ENCODE measurements around the gene TMEM106C. TPM values are rescaled to one million over a fixed set of nuclear protein-coding genes. Genes with fewer than 3 reads are reported as not detected.

Gene TMEM106C
- total RNA-seq, 5 donors from 2014 or later (not counting 1 experiment from before 2014, with no cell fraction given) = 25.8 to 36.5 (median 31.3) TPM

DNA sequence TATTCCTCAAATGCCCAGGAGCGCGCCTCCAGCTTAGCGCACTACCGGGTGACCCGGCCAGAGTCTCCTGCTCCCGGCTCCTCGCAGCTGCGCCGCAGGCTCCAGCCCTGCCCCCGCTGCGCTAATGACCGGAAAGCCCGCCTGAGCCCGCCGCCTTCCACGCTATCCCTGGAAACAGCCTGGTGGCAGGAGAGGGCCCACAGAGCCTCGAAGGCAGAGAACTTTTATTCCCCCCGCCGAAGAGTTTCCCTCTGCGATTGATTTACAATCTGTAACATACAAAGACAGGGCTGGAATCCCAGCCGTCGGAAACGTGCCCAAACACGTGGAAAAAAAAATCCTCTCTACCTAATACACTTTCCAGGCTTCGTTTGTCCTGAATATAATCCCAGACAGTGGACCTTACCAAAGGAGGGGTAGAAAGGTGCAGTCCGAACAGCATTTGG, 39.4 kb downstream of the TMEM106C start:
- ChIA-PET CTCF (no interaction called here), POLR2A (no interaction called here)

GRCh38 chr12:48003226-48004052, 40.0 kb downstream of the TMEM106C start:
- Histone ChIP-seq H3K4me1 (ENCODE audit: control insufficient read depth in 1 of 2, extremely low read depth in 1 of 2, insufficient read depth in 2 of 2, low read length in 2 of 2) (peaks cover 0 to 48% of the 10 kb centered on the region in 2 experiments), H3K4me3 (ENCODE audit: control insufficient read depth in 1 of 2, extremely low read depth in 1 of 2, low read length in 1 of 2) (peak overlapping the region; percentile 34 to 46), H3K27me3 (replicated peaks in 1 of 2; ENCODE audit: control insufficient read depth in 2 of 2, extremely low read depth in 1 of 2, insufficient read depth in 2 of 2, low read length in 1 of 2) (peaks cover 6 to 73% of the 10 kb centered on the region in 2 experiments), H3K27ac (ENCODE audit: low read length) (no peak overlapping the region), H3K36me3 (ENCODE audit: control insufficient read depth in 2 of 2, extremely low read depth in 1 of 2, insufficient read depth in 1 of 2, low read length in 1 of 2) (no peaks in the 10 kb centered on the region), H3K9me3 (no peaks in the 10 kb centered on the region)
- Mint-ChIP-seq H3K27me3 (peaks cover 80 to 89% of the 10 kb centered on the region in 2 donors), H3K36me3 (no peaks in the 10 kb centered on the region), H3K9me3 (no peaks in the 10 kb centered on the region), H3K4me1 (peaks cover 31 to 41% (median 37%) of the 10 kb centered on the region in 3 donors), H3K4me3 (peak overlapping the region; percentile 62 to 85 (median 69)), H3K27ac (peak overlapping the region in 1 of 2 donors; percentile 39)
- ChIA-PET POLR2A (no interaction called here), CTCF (interaction anchor here in 1 of 2 donors (0.5 kb wide), 1 partner anchor 50 kb away, joined by 6 read pairs; no protein-coding TSS in a partner anchor)
- WGBS (ENCODE audit: insufficient coverage) = 9% methylated on average over 25 of the region's 38 CpGs
- peak in 3 of 4 experiments; percentile 31 to 35 (median 33) for ATAC-seq (replicated peaks in 1 of 4)
- DNase-seq = peak in 3 of 35 experiments; percentile 7 to 33 (median 14)

More for the DNA sequence above, 39.4 kb downstream of the TMEM106C start:
- Histone ChIP-seq H3K9me3 (no peaks in the 10 kb centered on the region), H3K4me1 (ENCODE audit: control insufficient read depth in 1 of 2, extremely low read depth in 1 of 2, insufficient read depth in 2 of 2, low read length in 2 of 2) (peaks cover 0 to 48% of the 10 kb centered on the region in 2 experiments), H3K36me3 (ENCODE audit: control insufficient read depth in 2 of 2, extremely low read depth in 1 of 2, insufficient read depth in 1 of 2, low read length in 1 of 2) (no peaks in the 10 kb centered on the region), H3K4me3 (ENCODE audit: control insufficient read depth in 1 of 2, extremely low read depth in 1 of 2, low read length in 1 of 2) (peak overlapping the region in 1 of 2 donors; percentile 52), H3K27me3 (replicated peaks in 1 of 2; ENCODE audit: control insufficient read depth in 2 of 2, extremely low read depth in 1 of 2, insufficient read depth in 2 of 2, low read length in 1 of 2) (peaks cover 12 to 74% of the 10 kb centered on the region in 2 experiments), H3K27ac (ENCODE audit: low read length) (no peak overlapping the region)
- H3K36me3 Mint-ChIP-seq = no peaks in the 10 kb centered on the region
- ATAC-seq (replicated peaks in 1 of 4) = no peak
- WGBS (ENCODE audit: insufficient coverage) = 6% methylated on average over 24 of the region's 26 CpGs
- no peak overlapping the region for H3K27ac Mint-ChIP-seq
- no peak for DNase-seq
- H3K27me3 Mint-ChIP-seq = peaks cover 80 to 91% of the 10 kb centered on the region in 2 donors
- peaks cover 31 to 41% (median 37%) of the 10 kb centered on the region in 3 donors for H3K4me1 Mint-ChIP-seq
- peak overlapping the region; percentile 62 to 85 (median 69) for H3K4me3 Mint-ChIP-seq
- H3K9me3 Mint-ChIP-seq = no peaks in the 10 kb centered on the region

GRCh38 chr12:48004053-48004941, 40.9 kb downstream of the TMEM106C start, which contains the start of gene COL2A1:
TSS of gene COL2A1 (minus strand) at chr12:48004476. CDS start at chr12:48004321, 155 bp downstream.
- Histone ChIP-seq H3K27ac (ENCODE audit: low read length) (no peak within 1 kb of the TSS), H3K4me1 (ENCODE audit: control insufficient read depth in 1 of 2, extremely low read depth in 1 of 2, insufficient read depth in 2 of 2, low read length in 2 of 2) (peaks cover 0 to 48% of the 10 kb centered on the region in 2 experiments), H3K4me3 (ENCODE audit: control insufficient read depth in 1 of 2, extremely low read depth in 1 of 2, low read length in 1 of 2) (peak within 1 kb of the TSS; percentile 34 to 46), H3K36me3 (ENCODE audit: control insufficient read depth in 2 of 2, extremely low read depth in 1 of 2, insufficient read depth in 1 of 2, low read length in 1 of 2) (no peaks in the 10 kb centered on the region), H3K9me3 (no peaks in the 10 kb centered on the region), H3K27me3 (replicated peaks in 1 of 2; ENCODE audit: control insufficient read depth in 2 of 2, extremely low read depth in 1 of 2, insufficient read depth in 2 of 2, low read length in 1 of 2) (peaks cover 9 to 68% of the 10 kb centered on the region in 2 experiments)
- peaks cover 31 to 41% (median 37%) of the 10 kb centered on the region in 3 donors for H3K4me1 Mint-ChIP-seq
- WGBS (ENCODE audit: insufficient coverage) = under 1% methylated on average over 72 of the region's 83 CpGs
- no peaks in the 10 kb centered on the region for H3K36me3 Mint-ChIP-seq
- H3K9me3 Mint-ChIP-seq = no peaks in the 10 kb centered on the region
- POLR2A ChIA-PET = no interaction called here
- H3K4me3 Mint-ChIP-seq = peak within 1 kb of the TSS; percentile 62 to 85 (median 69)
- CTCF ChIA-PET = interaction anchor here in 1 of 2 donors (0.5 kb wide), 1 partner anchor 49 kb away, joined by 6 read pairs; no protein-coding TSS in a partner anchor
- DNase-seq (peak in 6 of 35 experiments; percentile 6 to 36 (median 18)), ATAC-seq (replicated peaks in 1 of 4) (peak; percentile 44 to 63 (median 55))
- peaks cover 79 to 89% of the 10 kb centered on the region in 2 donors for H3K27me3 Mint-ChIP-seq
- H3K27ac Mint-ChIP-seq = no peak within 1 kb of the TSS

- H3K4me3 ChIP-seq (ENCODE audit: control insufficient read depth in 1 of 2, extremely low read depth in 1 of 2, low read length in 1 of 2) = no peak overlapping the region
- no peak overlapping the region for H3K27ac ChIP-seq (ENCODE audit: low read length)
- POLR2A ChIA-PET = no interaction called here
- H3K27me3 ChIP-seq (replicated peaks in 1 of 2; ENCODE audit: control insufficient read depth in 2 of 2, extremely low read depth in 1 of 2, insufficient read depth in 2 of 2, low read length in 1 of 2) = peaks cover 9 to 65% of the 10 kb centered on the region in 2 experiments
- CTCF ChIA-PET = no interaction called here
- no peaks in the 10 kb centered on the region for H3K9me3 Mint-ChIP-seq
- H3K4me3 Mint-ChIP-seq = peak overlapping the region; percentile 44 to 85 (median 63)
- no peaks in the 10 kb centered on the region for H3K36me3 ChIP-seq (ENCODE audit: control insufficient read depth in 2 of 2, extremely low read depth in 1 of 2, insufficient read depth in 1 of 2, low read length in 1 of 2)
- H3K27me3 Mint-ChIP-seq = peaks cover 79 to 90% of the 10 kb centered on the region in 2 donors
- H3K4me1 ChIP-seq (ENCODE audit: control insufficient read depth in 1 of 2, extremely low read depth in 1 of 2, insufficient read depth in 2 of 2, low read length in 2 of 2) = peaks cover 0 to 48% of the 10 kb centered on the region in 2 experiments
- no peaks in the 10 kb centered on the region for H3K36me3 Mint-ChIP-seq
- WGBS (ENCODE audit: insufficient coverage) = 41% methylated on average over 28 of the region's 30 CpGs
- no peak overlapping the region for H3K27ac Mint-ChIP-seq
- no peaks in the 10 kb centered on the region for H3K9me3 ChIP-seq
- DNase-seq (no peak), ATAC-seq (replicated peaks in 1 of 4) (no peak)
- peaks cover 31 to 41% (median 37%) of the 10 kb centered on the region in 3 donors for H3K4me1 Mint-ChIP-seq
These were observed 41.8 kb downstream of the TMEM106C start for GRCh38 chr12:48005001-48005749.

DNA sequence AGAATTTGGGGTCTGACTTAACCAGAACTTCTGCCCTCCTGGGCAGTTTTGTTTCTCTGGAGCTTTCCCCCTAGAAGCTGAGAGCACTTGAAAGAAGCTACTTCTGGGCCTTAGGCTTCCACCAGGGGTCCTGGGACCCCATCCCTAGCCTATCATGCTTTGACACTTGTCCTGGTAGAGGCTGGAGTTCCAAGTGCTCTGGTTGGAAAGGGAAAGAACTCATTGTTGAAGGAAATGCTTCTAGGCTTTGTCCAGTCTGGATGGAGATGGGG, 42.3 kb downstream of the TMEM106C start:
- Mint-ChIP-seq H3K27ac (no peak overlapping the region), H3K36me3 (no peaks in the 10 kb centered on the region), H3K4me1 (peaks cover 31 to 41% (median 37%) of the 10 kb centered on the region in 3 donors), H3K27me3 (peaks cover 74 to 87% of the 10 kb centered on the region in 2 donors), H3K4me3 (peak overlapping the region; percentile 36 to 85 (median 63)), H3K9me3 (no peaks in the 10 kb centered on the region)
- DNase-seq = no peak
- no peaks in the 10 kb centered on the region for H3K36me3 ChIP-seq (ENCODE audit: control insufficient read depth in 2 of 2, extremely low read depth in 1 of 2, insufficient read depth in 1 of 2, low read length in 1 of 2)
- H3K27me3 ChIP-seq (replicated peaks in 1 of 2; ENCODE audit: control insufficient read depth in 2 of 2, extremely low read depth in 1 of 2, insufficient read depth in 2 of 2, low read length in 1 of 2) = peaks cover 9 to 69% of the 10 kb centered on the region in 2 experiments
- peaks cover 0 to 48% of the 10 kb centered on the region in 2 experiments for H3K4me1 ChIP-seq (ENCODE audit: control insufficient read depth in 1 of 2, extremely low read depth in 1 of 2, insufficient read depth in 2 of 2, low read length in 2 of 2)
- ChIA-PET POLR2A (no interaction called here), CTCF (interaction anchor here in 1 of 2 donors (0.6 kb wide), 1 partner anchor 45 kb away, joined by 4 read pairs; no protein-coding TSS in a partner anchor)
- H3K9me3 ChIP-seq = no peaks in the 10 kb centered on the region
- no peak overlapping the region for H3K27ac ChIP-seq (ENCODE audit: low read length)
- no peak overlapping the region for H3K4me3 ChIP-seq (ENCODE audit: control insufficient read depth in 1 of 2, extremely low read depth in 1 of 2, low read length in 1 of 2)
- ATAC-seq (replicated peaks in 1 of 4) = no peak

Measured in T-cell (primary cell).